Measurements from ENCODE around the gene TBXA2R.
A peak's percentile ranks its signal among the peaks of the same experiment; 100 is the strongest.

The TBXA2R gene

GRCh38 chr19:3557461-3558248 lies 49.0 kb downstream of the TBXA2R start, which contains the start of gene MFSD12:
TSS of gene MFSD12 (minus strand) at chr19:3557586. CDS start at chr19:3557403, 183 bp downstream.
- FAIRE-seq: peak; percentile 97
- TF ChIP-seq SPI1 (IDR thresholded peaks at IDR 0.05; ENCODE audit: low read depth, low read length) (no peak), PAX5 (IDR thresholded peaks at IDR 0.05; ENCODE audit: insufficient read depth, low read length, severe bottlenecking) (no peak), POU2F2 (IDR thresholded peaks at IDR 0.05; ENCODE audit: low read depth, low read length) (no peak), TAF1 (IDR thresholded peaks at IDR 0.05; ENCODE audit: low read depth, low read length) (no peak; the same call in 1 of the 2 replicates), POLR2A (IDR thresholded peaks at IDR 0.05; ENCODE audit: low read depth, low read length) (peak; percentile 48; the same call in 1 of the 2 replicates), POLR2AphosphoS5 (IDR thresholded peaks at IDR 0.05; ENCODE audit: low read depth, low read length) (peak; percentile 50; the same call in 1 of the 2 replicates)
- peak; percentile 100 for DNase-seq (ENCODE audit: insufficient read length, low spot score)

- FAIRE-seq (peak; percentile 85), DNase-seq (ENCODE audit: insufficient read length, low spot score) (no peak)
- TF ChIP-seq SPI1 (IDR thresholded peaks at IDR 0.05; ENCODE audit: low read depth, low read length) (peak; percentile 45; the same call in 1 of the 2 replicates), POLR2AphosphoS5 (IDR thresholded peaks at IDR 0.05; ENCODE audit: low read depth, low read length) (no peak; the same call in 1 of the 2 replicates)
These were observed 49.7 kb downstream of the TBXA2R start for GRCh38 chr19:3556978-3557460.

GRCh38 chr19:3556423-3556977 lies 50.2 kb downstream of the TBXA2R start:
- TF ChIP-seq PAX5 (IDR thresholded peaks at IDR 0.05; ENCODE audit: insufficient read depth, low read length, severe bottlenecking) (no peak), POLR2AphosphoS5 (IDR thresholded peaks at IDR 0.05; ENCODE audit: low read depth, low read length) (no peak), TAF1 (IDR thresholded peaks at IDR 0.05; ENCODE audit: low read depth, low read length) (no peak), POLR2A (IDR thresholded peaks at IDR 0.05; ENCODE audit: low read depth, low read length) (no peak)
- no peak for FAIRE-seq
- DNase-seq (ENCODE audit: insufficient read length, low spot score): no peak

- TF ChIP-seq POLR2AphosphoS5 (IDR thresholded peaks at IDR 0.05; ENCODE audit: low read depth, low read length) (no peak), TAF1 (IDR thresholded peaks at IDR 0.05; ENCODE audit: low read depth, low read length) (no peak), SPI1 (IDR thresholded peaks at IDR 0.05; ENCODE audit: low read depth, low read length) (no peak)
- DNase-seq (ENCODE audit: insufficient read length, low spot score): no peak
- FAIRE-seq: no peak
These were observed 50.8 kb downstream of the TBXA2R start for GRCh38 chr19:3555653-3556422.

- DNase-seq (ENCODE audit: insufficient read length, low spot score) (no peak), FAIRE-seq (peak; percentile 85)
- TF ChIP-seq SPI1 (IDR thresholded peaks at IDR 0.05; ENCODE audit: low read depth, low read length): peak; percentile 5; the same call in 1 of the 2 replicates
- no peak for TF ChIP-seq POLR2AphosphoS5 (IDR thresholded peaks at IDR 0.05; ENCODE audit: low read depth, low read length)
These were observed 52.2 kb downstream of the TBXA2R start for GRCh38 chr19:3554254-3555083.

- FAIRE-seq: no peak
- no peak for DNase-seq (ENCODE audit: insufficient read length, low spot score)
- TF ChIP-seq SPI1 (IDR thresholded peaks at IDR 0.05; ENCODE audit: low read depth, low read length): no peak
- TF ChIP-seq POLR2AphosphoS5 (IDR thresholded peaks at IDR 0.05; ENCODE audit: low read depth, low read length): no peak
- TF ChIP-seq POU2F2 (IDR thresholded peaks at IDR 0.05; ENCODE audit: low read depth, low read length): no peak
- TF ChIP-seq PAX5 (IDR thresholded peaks at IDR 0.05; ENCODE audit: insufficient read depth, low read length, severe bottlenecking): no peak
- TF ChIP-seq TAF1 (IDR thresholded peaks at IDR 0.05; ENCODE audit: low read depth, low read length): no peak
- no peak for TF ChIP-seq POLR2A (IDR thresholded peaks at IDR 0.05; ENCODE audit: low read depth, low read length)
These were observed 54.9 kb downstream of the TBXA2R start for GRCh38 chr19:3551792-3552095.

- DNase-seq (ENCODE audit: insufficient read length, low spot score) (no peak), FAIRE-seq (no peak)
- no peak for TF ChIP-seq PAX5 (IDR thresholded peaks at IDR 0.05; ENCODE audit: insufficient read depth, low read length, severe bottlenecking)
- no peak for TF ChIP-seq SPI1 (IDR thresholded peaks at IDR 0.05; ENCODE audit: low read depth, low read length)
These were observed 55.5 kb downstream of the TBXA2R start for GRCh38 chr19:3550947-3551791.

- DNase-seq (ENCODE audit: insufficient read length, low spot score) (no peak), FAIRE-seq (no peak)
- TF ChIP-seq POLR2A (IDR thresholded peaks at IDR 0.05; ENCODE audit: low read depth, low read length): no peak
- TF ChIP-seq POU2F2 (IDR thresholded peaks at IDR 0.05; ENCODE audit: low read depth, low read length): no peak
- no peak for TF ChIP-seq SPI1 (IDR thresholded peaks at IDR 0.05; ENCODE audit: low read depth, low read length)
- no peak for TF ChIP-seq PAX5 (IDR thresholded peaks at IDR 0.05; ENCODE audit: insufficient read depth, low read length, severe bottlenecking)
- TF ChIP-seq TAF1 (IDR thresholded peaks at IDR 0.05; ENCODE audit: low read depth, low read length): no peak
- no peak for TF ChIP-seq POLR2AphosphoS5 (IDR thresholded peaks at IDR 0.05; ENCODE audit: low read depth, low read length)
These were observed 56.9 kb downstream of the TBXA2R start for GRCh38 chr19:3549816-3550215.

GRCh38 chr19:3548606-3549005 lies 58.1 kb downstream of the TBXA2R start:
- FAIRE-seq (no peak), DNase-seq (ENCODE audit: insufficient read length, low spot score) (no peak)
- TF ChIP-seq POLR2AphosphoS5 (IDR thresholded peaks at IDR 0.05; ENCODE audit: low read depth, low read length): no peak
- no peak for TF ChIP-seq SPI1 (IDR thresholded peaks at IDR 0.05; ENCODE audit: low read depth, low read length)
- TF ChIP-seq POU2F2 (IDR thresholded peaks at IDR 0.05; ENCODE audit: low read depth, low read length): no peak
- TF ChIP-seq PAX5 (IDR thresholded peaks at IDR 0.05; ENCODE audit: insufficient read depth, low read length, severe bottlenecking): no peak
- TF ChIP-seq TAF1 (IDR thresholded peaks at IDR 0.05; ENCODE audit: low read depth, low read length): no peak
- no peak for TF ChIP-seq POLR2A (IDR thresholded peaks at IDR 0.05; ENCODE audit: low read depth, low read length)
